PC-9 (cell line): ENCODE results near the gene RHOC. TPM values are rescaled to one million over a fixed set of nuclear protein-coding genes. Genes with fewer than 3 reads are reported as not detected.
A peak's percentile ranks its signal among the peaks of the same experiment; 100 is the strongest.
"Not testable (repeated sequence)": the region's sequence is repeated elsewhere in the genome, so short reads cannot be mapped to it uniquely, and the experiment has no call there.

ENCODE experiments used
- BruUV-seq: library from RNA; stranded (reverse); fragments of 400-500 nt; replicated peaks from 2 replicates; lab custom pipeline; 2021; lab: Mats Ljungman, UMichigan
- CTCF ChIA-PET: fragments of 300-600 bp; sonication (Branson Sonifier 250); formaldehyde crosslinking; loops from one replicate; lab custom pipeline; 2022; ENCODE audit warnings: antibody characterized with exemption; lab: Charles Lee
- POLR2A ChIA-PET: fragments of 300-600 bp; sonication (Branson Sonifier 250); formaldehyde crosslinking; loops from one replicate; lab custom pipeline; 2022; ENCODE audit warnings: antibody characterized with exemption; ENCODE audit not compliant: unreplicated experiment; lab: Charles Lee
- DNase-seq, 2 experiments: peaks; one replicate each; pipeline versions ENCODE4 v3.0.0 to v3.0.0-alpha.2; 2015 to 2022; ENCODE audit warnings: mixed read lengths in 1 of 2
- H2AFZ ChIP-seq: fragments of 200-600 bp; sonication (generic); 2 replicates; pipeline ENCODE4 v1.8.1; 2017; ENCODE audit warnings: antibody characterized with exemption
- H3F3A ChIP-seq: fragments of 200-600 bp; sonication (generic); 2 replicates; pipeline ENCODE4 v1.8.1; 2017; ENCODE audit warnings: antibody characterized with exemption, mild to moderate bottlenecking, low read depth; ENCODE audit not compliant: insufficient read depth
- H3K27ac ChIP-seq: fragments of 200-600 bp; sonication (generic); 2 replicates; pipeline ENCODE4 v1.6.1; 2016; ENCODE audit warnings: mixed run types
- H3K27me3 ChIP-seq: fragments of 200-600 bp; sonication (generic); 2 replicates; pipeline ENCODE4 v1.6.1; 2016; ENCODE audit warnings: low read depth, mixed run types; ENCODE audit not compliant: insufficient read depth
- H3K36me3 ChIP-seq: fragments of 200-600 bp; sonication (generic); 2 replicates; pipeline ENCODE4 v1.6.1; 2016; ENCODE audit warnings: low read depth, mixed run types
- H3K4me1 ChIP-seq: fragments of 200-600 bp; sonication (generic); replicated peaks from 2 replicates; pipeline ENCODE4 v1.6.1; 2016; ENCODE audit warnings: mixed run types; ENCODE audit not compliant: insufficient read depth
- H3K4me2 ChIP-seq: fragments of 200-600 bp; sonication (generic); 2 replicates; pipeline ENCODE4 v1.6.1; 2017; ENCODE audit warnings: mixed run types
- H3K4me3 ChIP-seq: fragments of 200-600 bp; sonication (generic); 2 replicates; pipeline ENCODE4 v1.6.1; 2016; ENCODE audit warnings: mixed run types
- H3K79me2 ChIP-seq: fragments of 200-600 bp; sonication (generic); 2 replicates; pipeline ENCODE4 v1.6.1; 2017; ENCODE audit warnings: low read depth, mixed run types
- H3K9me2 ChIP-seq: fragments of 200-600 bp; sonication (generic); 2 replicates; pipeline ENCODE4 v1.8.1; 2017; ENCODE audit warnings: mild to moderate bottlenecking; ENCODE audit not compliant: insufficient read depth
- H3K9me3 ChIP-seq: fragments of 200-600 bp; sonication (generic); 2 replicates; pipeline ENCODE4 v1.8.1; 2016; ENCODE audit warnings: low read depth; ENCODE audit not compliant: insufficient read depth
- H4K20me1 ChIP-seq: fragments of 200-600 bp; sonication (generic); 2 replicates; pipeline ENCODE4 v1.8.1; 2017; ENCODE audit not compliant: insufficient read depth
- EZH2 ChIP-seq: fragments of 200-600 bp; sonication (generic); IDR thresholded peaks from 2 replicates; pipeline ENCODE4 v1.8.0; 2017; ENCODE audit warnings: antibody characterized with exemption, low read depth
- intact Hi-C: fragments of 100-400 bp; cut with micrococcal nuclease; formaldehyde crosslinking; loops from one replicate; pipeline ENCODE4 v1.10.0; 2022; ENCODE audit not compliant: unreplicated experiment
- total RNA-seq: library from RNA; stranded (reverse); gene quantifications from 2 replicates; pipeline ENCODE4 v1.2.3, GENCODE V29; 2021
- TF ChIP-seq, protein P1 (sequence below): fragments of 200-600 bp; sonication (generic); conservative IDR thresholded peaks from 2 replicates; pipeline ENCODE4 v1.6.1; 2017; ENCODE audit warnings: mixed run types, antibody characterized with exemption, mild to moderate bottlenecking, moderate library complexity

RHOC gene
- total RNA-seq, 1 experiment from 2014 or later = 200 TPM

DNA sequence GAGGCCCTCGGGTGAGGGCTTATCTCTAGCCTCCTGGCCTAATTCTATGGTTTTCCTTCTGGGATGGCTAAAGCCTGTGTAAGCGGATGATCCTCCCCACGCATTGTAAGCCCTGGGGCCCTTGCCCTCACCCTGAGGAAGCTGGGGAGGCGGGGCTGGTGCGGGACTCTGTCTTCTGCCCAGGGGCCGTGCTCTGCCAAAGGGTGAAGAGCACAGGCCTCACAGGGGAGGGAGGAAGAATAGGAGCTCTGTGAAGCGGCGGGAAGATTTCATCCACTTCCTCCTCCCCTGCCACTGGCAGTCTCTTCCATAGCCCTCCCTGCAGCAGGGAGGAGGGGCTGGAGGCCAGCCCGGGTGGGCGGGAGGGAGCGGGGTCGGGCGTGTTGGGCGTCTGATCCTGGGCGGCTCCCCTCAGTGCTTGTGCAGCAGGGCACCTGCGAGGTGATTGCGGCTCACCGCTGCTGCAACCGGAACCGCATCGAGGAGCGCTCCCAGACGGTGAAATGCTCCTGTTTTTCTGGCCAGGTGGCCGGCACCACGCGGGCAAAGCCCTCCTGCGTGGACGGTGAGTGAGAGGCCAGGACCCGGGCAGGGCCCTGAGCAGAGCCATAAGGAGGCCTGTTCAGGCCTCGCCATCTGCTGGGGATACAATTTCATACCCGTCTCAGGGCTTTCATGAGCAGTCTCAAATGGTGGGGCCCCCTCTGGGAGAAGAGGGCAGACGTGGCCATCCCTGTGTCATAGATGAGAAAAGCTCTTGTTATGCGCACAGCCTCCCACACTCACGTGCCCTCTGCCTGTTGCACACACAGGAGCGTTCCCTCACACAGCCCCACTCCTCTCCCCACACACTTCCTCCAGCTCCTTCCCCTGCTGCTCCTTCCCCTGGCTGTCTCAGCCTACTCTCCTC is 15.9 kb upstream of the RHOC start:
- no peaks in the 10 kb centered on the region for H3K79me2 ChIP-seq
- BruUV-seq = no TSS peak
- peak in 1 of 2 experiments; percentile 24 for DNase-seq
- no peaks in the 10 kb centered on the region for H3K9me2 ChIP-seq
- intact Hi-C loops = no loop called here
- no peak overlapping the region for H2AFZ ChIP-seq
- H3K9me3 ChIP-seq = no peaks in the 10 kb centered on the region
- no peak overlapping the region for H3K4me3 ChIP-seq
- H3K36me3 ChIP-seq = no peaks in the 10 kb centered on the region
- 0 out of 2 replicates have a peak, but pooled peaks cover 4% of the 10 kb centered on the region for H3F3A ChIP-seq
- POLR2A ChIA-PET = no interaction called here
- TF ChIP-seq EZH2 = no peak
- TF ChIP-seq, protein P1, sequence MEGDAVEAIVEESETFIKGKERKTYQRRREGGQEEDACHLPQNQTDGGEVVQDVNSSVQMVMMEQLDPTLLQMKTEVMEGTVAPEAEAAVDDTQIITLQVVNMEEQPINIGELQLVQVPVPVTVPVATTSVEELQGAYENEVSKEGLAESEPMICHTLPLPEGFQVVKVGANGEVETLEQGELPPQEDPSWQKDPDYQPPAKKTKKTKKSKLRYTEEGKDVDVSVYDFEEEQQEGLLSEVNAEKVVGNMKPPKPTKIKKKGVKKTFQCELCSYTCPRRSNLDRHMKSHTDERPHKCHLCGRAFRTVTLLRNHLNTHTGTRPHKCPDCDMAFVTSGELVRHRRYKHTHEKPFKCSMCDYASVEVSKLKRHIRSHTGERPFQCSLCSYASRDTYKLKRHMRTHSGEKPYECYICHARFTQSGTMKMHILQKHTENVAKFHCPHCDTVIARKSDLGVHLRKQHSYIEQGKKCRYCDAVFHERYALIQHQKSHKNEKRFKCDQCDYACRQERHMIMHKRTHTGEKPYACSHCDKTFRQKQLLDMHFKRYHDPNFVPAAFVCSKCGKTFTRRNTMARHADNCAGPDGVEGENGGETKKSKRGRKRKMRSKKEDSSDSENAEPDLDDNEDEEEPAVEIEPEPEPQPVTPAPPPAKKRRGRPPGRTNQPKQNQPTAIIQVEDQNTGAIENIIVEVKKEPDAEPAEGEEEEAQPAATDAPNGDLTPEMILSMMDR = no peak
- H3K4me1 ChIP-seq = no peaks in the 10 kb centered on the region
- no peak overlapping the region for H3K4me2 ChIP-seq
- CTCF ChIA-PET = interaction anchor here (1.1 kb wide), 1 partner anchor 81 kb away, joined by 3 read pairs; no protein-coding TSS in a partner anchor
- no peaks in the 10 kb centered on the region for H3K27me3 ChIP-seq
- no peaks in the 10 kb centered on the region for H4K20me1 ChIP-seq
- no peak overlapping the region for H3K27ac ChIP-seq

DNA sequence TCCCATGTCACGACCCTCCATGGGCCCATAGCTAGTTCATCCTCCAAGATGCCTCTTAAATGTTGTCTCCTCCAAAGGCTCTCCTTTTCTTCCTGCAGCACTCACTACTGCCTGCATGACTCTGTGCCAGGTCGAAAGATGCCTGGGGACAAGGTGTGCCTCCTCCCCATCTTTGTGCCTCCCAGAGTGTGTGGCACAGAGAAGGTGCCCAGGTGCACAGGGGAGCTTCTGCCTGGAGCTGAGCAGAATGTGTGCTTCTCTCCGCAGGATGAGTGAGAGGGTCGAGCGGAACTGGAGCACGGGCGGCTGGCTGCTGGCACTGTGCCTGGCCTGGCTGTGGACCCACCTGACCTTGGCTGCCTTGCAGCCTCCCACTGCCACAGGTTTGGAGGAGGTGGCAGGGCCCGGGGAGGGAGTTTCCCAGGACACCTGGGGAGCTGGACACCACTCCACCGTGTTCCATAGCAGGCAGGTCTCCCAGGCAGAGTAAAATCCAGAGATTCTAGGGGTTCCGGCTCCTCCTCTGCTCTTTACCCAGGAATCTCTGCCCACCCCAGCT is 15.1 kb upstream of the RHOC start:
- H3K27me3 ChIP-seq = no peaks in the 10 kb centered on the region
- CTCF ChIA-PET = interaction anchor here (1.1 kb wide), 1 partner anchor 81 kb away, joined by 3 read pairs; no protein-coding TSS in a partner anchor
- no peak for TF ChIP-seq EZH2
- TF ChIP-seq, protein P1 = no peak
- DNase-seq = no peak
- no peaks in the 10 kb centered on the region for H4K20me1 ChIP-seq
- no peaks in the 10 kb centered on the region for H3K4me1 ChIP-seq
- no peaks in the 10 kb centered on the region for H3K9me2 ChIP-seq
- no peak overlapping the region for H2AFZ ChIP-seq
- no peaks in the 10 kb centered on the region for H3K36me3 ChIP-seq
- no TSS peak for BruUV-seq
- H3K9me3 ChIP-seq = no peaks in the 10 kb centered on the region
- H3K4me3 ChIP-seq = no peak overlapping the region
- POLR2A ChIA-PET = no interaction called here
- intact Hi-C loops = no loop called here
- H3K4me2 ChIP-seq = no peak overlapping the region
- H3F3A ChIP-seq = 0 out of 2 replicates have a peak, but pooled peaks cover 4% of the 10 kb centered on the region
- H3K79me2 ChIP-seq = no peaks in the 10 kb centered on the region
- no peak overlapping the region for H3K27ac ChIP-seq

DNA sequence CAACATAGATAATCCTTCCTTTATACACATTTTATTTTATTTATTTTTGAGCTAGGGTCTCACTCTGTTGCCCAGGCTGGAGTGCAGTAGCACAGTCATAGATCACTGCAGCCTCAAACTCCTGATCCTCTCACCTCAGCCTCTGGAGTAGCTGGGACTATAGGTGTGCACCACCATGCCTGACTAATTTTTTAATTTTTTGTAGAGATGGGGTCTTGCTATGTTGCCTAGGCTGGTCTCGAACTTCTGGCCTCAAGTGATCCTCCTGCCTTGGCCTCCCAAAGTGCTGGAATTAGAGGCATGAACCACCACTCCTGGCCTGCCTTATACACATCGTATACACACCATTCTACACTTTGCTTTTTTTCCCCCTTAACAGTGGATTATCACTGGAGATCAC is 14.4 kb upstream of the RHOC start:
- H3K79me2 ChIP-seq, H2AFZ ChIP-seq, H3K4me2 ChIP-seq, H3K9me3 ChIP-seq, H3K27ac ChIP-seq, H3F3A ChIP-seq, H3K27me3 ChIP-seq, H3K9me2 ChIP-seq, BruUV-seq, H3K4me1 ChIP-seq, H4K20me1 ChIP-seq, H3K4me3 ChIP-seq, intact Hi-C loops, DNase-seq, H3K36me3 ChIP-seq: not testable (repeated sequence)
- ChIA-PET CTCF (interaction anchor here (0.6 to 0.7 kb wide), 2 partner anchors 17 to 86 kb away, joined by 3 to 9 read pairs; no protein-coding TSS in a partner anchor), POLR2A (interaction anchor here (0.7 kb wide), 1 partner anchor 1209 kb away, joined by 6 read pairs; no protein-coding TSS in a partner anchor)
